Measurements from ENCODE around the gene ENPP7. TPM values are rescaled to one million over a fixed set of nuclear protein-coding genes. Genes with fewer than 3 reads are reported as not detected.

The ENPP7 gene
- total and polyA plus RNA-seq, 2 donors from 2014 or later, result 0.94 to 3.7 TPM

- Histone ChIP-seq H3K27me3 (ENCODE audit: control insufficient read depth, insufficient read depth, low read length) (no peaks in the 10 kb centered on the region), H3K9me3 (ENCODE audit: control insufficient read depth in 2 of 3, insufficient read depth in 1 of 3, low read length in 3 of 3) (no peaks in the 10 kb centered on the region), H3K4me1 (ENCODE audit: control insufficient read depth in 2 of 3, insufficient read depth in 2 of 3, low read depth in 1 of 3, low read length in 3 of 3) (peaks cover 0 to 7% (median 0%) of the 10 kb centered on the region in 3 donors), H3K27ac (ENCODE audit: low read depth in 2 of 2, low read length in 2 of 2) (no peak overlapping the region), H3K9ac (ENCODE audit: low read length in 3 of 3) (no peak overlapping the region), H3K4me3 (ENCODE audit: low read length in 3 of 3) (no peak overlapping the region), H3K36me3 (ENCODE audit: control insufficient read depth in 2 of 3, insufficient read depth in 3 of 3, low read length in 3 of 3) (no peaks in the 10 kb centered on the region)
- no peak for DNase-seq
- no peak for TF ChIP-seq CTCF (IDR thresholded peaks at IDR 0.05; ENCODE audit: borderline replicate concordance, extremely low read depth, insufficient read depth)
- FAIRE-seq, result no peak
- intact Hi-C loops (cut with DNase I), result no loop called here
Observed at GRCh38 chr17:79691931-79692330, 38.8 kb upstream of the ENPP7 start.

GRCh38 chr17:79693419-79693818, 37.3 kb upstream of the ENPP7 start:
- H3K4me3 ChIP-seq (ENCODE audit: low read length in 3 of 3), result no peak overlapping the region
- DNase-seq (no peak), FAIRE-seq (no peak)
- H3K36me3 ChIP-seq (ENCODE audit: control insufficient read depth in 2 of 3, insufficient read depth in 3 of 3, low read length in 3 of 3), result no peaks in the 10 kb centered on the region
- intact Hi-C loops (cut with DNase I), result no loop called here
- no peak overlapping the region for H3K27ac ChIP-seq (ENCODE audit: low read depth in 2 of 2, low read length in 2 of 2)
- no peaks in the 10 kb centered on the region for H3K9me3 ChIP-seq (ENCODE audit: control insufficient read depth in 2 of 3, insufficient read depth in 1 of 3, low read length in 3 of 3)
- no peak overlapping the region for H3K9ac ChIP-seq (ENCODE audit: low read length in 3 of 3)
- H3K27me3 ChIP-seq (ENCODE audit: control insufficient read depth, insufficient read depth, low read length), result no peaks in the 10 kb centered on the region
- TF ChIP-seq CTCF (IDR thresholded peaks at IDR 0.05; ENCODE audit: borderline replicate concordance, extremely low read depth, insufficient read depth), result no peak
- H3K4me1 ChIP-seq (ENCODE audit: control insufficient read depth in 2 of 3, insufficient read depth in 2 of 3, low read depth in 1 of 3, low read length in 3 of 3), result peaks cover 0 to 7% (median 0%) of the 10 kb centered on the region in 3 donors

GRCh38 chr17:79695293-79695790, 35.4 kb upstream of the ENPP7 start:
- DNase-seq (no peak), FAIRE-seq (no peak)
- Histone ChIP-seq H3K27ac (ENCODE audit: low read depth in 2 of 2, low read length in 2 of 2) (no peak overlapping the region), H3K27me3 (ENCODE audit: control insufficient read depth, insufficient read depth, low read length) (no peaks in the 10 kb centered on the region), H3K4me3 (ENCODE audit: low read length in 3 of 3) (no peak overlapping the region), H3K4me1 (ENCODE audit: control insufficient read depth in 2 of 3, insufficient read depth in 2 of 3, low read depth in 1 of 3, low read length in 3 of 3) (peaks cover 0 to 7% (median 0%) of the 10 kb centered on the region in 3 donors), H3K9ac (ENCODE audit: low read length in 3 of 3) (no peak overlapping the region), H3K36me3 (ENCODE audit: control insufficient read depth in 2 of 3, insufficient read depth in 3 of 3, low read length in 3 of 3) (no peaks in the 10 kb centered on the region), H3K9me3 (ENCODE audit: control insufficient read depth in 2 of 3, insufficient read depth in 1 of 3, low read length in 3 of 3) (no peaks in the 10 kb centered on the region)
- TF ChIP-seq CTCF (IDR thresholded peaks at IDR 0.05; ENCODE audit: borderline replicate concordance, extremely low read depth, insufficient read depth), result no peak
- intact Hi-C loops (cut with DNase I), result no loop called here
